LNCAP (cell line): ENCODE measurements around the gene CLCA2.

Experiments
- CTCF ChIP-seq: fragments of 450-650 bp; IDR thresholded peaks from 2 replicates; pipeline ENCODE4 v1.5.1; 2017; ENCODE audit warnings: mild to moderate bottlenecking

CLCA2 gene

GRCh38 chr1:86477256-86477655 lies 53.3 kb downstream of the CLCA2 start:
- TF ChIP-seq CTCF, result no peak

GRCh38 chr1:86477682-86478081 lies 53.7 kb downstream of the CLCA2 start:
- no peak for TF ChIP-seq CTCF

- no peak for TF ChIP-seq CTCF
Observed at GRCh38 chr1:86478416-86479156, 54.6 kb downstream of the CLCA2 start.

- no peak for TF ChIP-seq CTCF
Observed at GRCh38 chr1:86481966-86482365, 58.0 kb downstream of the CLCA2 start.

- TF ChIP-seq CTCF, result no peak
Observed at GRCh38 chr1:86487131-86487810, 63.3 kb downstream of the CLCA2 start.

- no peak for TF ChIP-seq CTCF
Observed at GRCh38 chr1:86487811-86488141, 63.8 kb downstream of the CLCA2 start.

GRCh38 chr1:86489242-86489878 lies 65.4 kb downstream of the CLCA2 start:
- TF ChIP-seq CTCF, result no peak
